ENCODE measurements around the gene SENP2. TPM values are rescaled to one million over a fixed set of nuclear protein-coding genes. Genes with fewer than 3 reads are reported as not detected.
"Not testable (repeated sequence)": the region's sequence is repeated elsewhere in the genome, so short reads cannot be mapped to it uniquely, and the experiment has no call there.

Gene SENP2
- total and polyA plus RNA-seq, 11 donors: 7.7 to 42.4 (median 27.5) TPM

DNA sequence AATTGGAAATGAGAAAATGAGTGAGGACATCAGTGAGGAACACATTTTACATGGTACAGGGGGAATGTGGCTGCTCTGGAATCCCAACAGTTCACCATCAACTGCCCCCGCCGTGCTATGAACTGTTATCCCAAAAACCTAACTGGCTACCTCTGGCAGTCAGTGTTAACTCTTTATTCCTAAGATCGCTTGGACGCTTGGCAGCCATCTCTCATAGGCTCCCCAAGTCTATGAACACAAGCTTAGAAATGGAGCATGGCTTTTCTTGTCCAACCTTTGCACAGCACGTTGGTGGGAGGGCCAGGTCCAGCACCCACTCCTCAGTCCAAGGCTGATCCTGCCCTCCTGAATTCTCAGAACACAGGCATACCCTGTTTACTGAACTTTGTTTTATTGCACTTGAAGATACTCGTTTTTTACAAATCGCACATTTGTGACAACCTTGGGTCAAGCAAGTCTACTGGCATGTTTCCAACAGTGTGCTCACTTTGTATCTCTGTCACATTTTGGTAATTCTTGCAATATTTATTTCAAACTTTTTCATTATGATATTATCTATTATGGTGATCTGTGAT lies 53.6 kb downstream of the SENP2 start:
- TF ChIP-seq POLR2A (IDR thresholded peaks at IDR 0.05): no peak
- TF ChIP-seq, protein P1, sequence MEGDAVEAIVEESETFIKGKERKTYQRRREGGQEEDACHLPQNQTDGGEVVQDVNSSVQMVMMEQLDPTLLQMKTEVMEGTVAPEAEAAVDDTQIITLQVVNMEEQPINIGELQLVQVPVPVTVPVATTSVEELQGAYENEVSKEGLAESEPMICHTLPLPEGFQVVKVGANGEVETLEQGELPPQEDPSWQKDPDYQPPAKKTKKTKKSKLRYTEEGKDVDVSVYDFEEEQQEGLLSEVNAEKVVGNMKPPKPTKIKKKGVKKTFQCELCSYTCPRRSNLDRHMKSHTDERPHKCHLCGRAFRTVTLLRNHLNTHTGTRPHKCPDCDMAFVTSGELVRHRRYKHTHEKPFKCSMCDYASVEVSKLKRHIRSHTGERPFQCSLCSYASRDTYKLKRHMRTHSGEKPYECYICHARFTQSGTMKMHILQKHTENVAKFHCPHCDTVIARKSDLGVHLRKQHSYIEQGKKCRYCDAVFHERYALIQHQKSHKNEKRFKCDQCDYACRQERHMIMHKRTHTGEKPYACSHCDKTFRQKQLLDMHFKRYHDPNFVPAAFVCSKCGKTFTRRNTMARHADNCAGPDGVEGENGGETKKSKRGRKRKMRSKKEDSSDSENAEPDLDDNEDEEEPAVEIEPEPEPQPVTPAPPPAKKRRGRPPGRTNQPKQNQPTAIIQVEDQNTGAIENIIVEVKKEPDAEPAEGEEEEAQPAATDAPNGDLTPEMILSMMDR (IDR thresholded peaks at IDR 0.05): no peak
- WGBS, 4 donors: 76 to 85% (median 80%) methylated on average over 7 of the region's 7 CpGs
- H3K27me3 ChIP-seq: no peaks in the 10 kb centered on the region
- no peaks in the 10 kb centered on the region for H3K9me3 ChIP-seq
- H3K4me1 ChIP-seq: no peaks in the 10 kb centered on the region
- peaks cover 0 to 2% (median 0%) of the 10 kb centered on the region in 9 donors for H3K36me3 ChIP-seq
- H3K27ac ChIP-seq: no peak overlapping the region
- no peak overlapping the region for H3K4me3 ChIP-seq
- intact Hi-C loops (cut with DNase I): no loop called here
- DNase-seq (no peak), ATAC-seq (no peak)

DNA sequence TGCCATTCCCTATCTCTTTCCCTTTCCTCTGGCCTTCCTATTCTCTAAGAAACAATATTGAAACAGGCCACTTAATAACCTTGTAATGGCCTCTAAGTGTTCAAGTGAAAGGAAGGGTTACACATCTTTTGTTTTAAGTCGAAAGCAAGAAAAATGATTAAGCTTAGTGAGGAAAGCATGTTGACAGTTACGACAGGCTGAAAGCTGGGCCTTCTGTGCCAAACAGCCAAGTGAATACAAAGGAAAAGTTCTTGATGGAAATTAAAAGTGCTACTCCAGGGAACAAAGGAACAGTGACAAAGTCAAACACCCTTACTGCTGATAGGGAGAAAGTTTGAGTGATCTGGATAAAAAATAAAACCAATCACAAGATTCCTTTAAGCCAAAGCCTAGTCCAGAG lies 54.2 kb downstream of the SENP2 start:
- WGBS, 4 donors: 71 to 79% (median 77%) methylated on average over 2 of the region's 2 CpGs
- TF ChIP-seq, protein P1 (IDR thresholded peaks at IDR 0.05): no peak
- TF ChIP-seq POLR2A (IDR thresholded peaks at IDR 0.05): no peak
- H3K4me3 ChIP-seq: no peak overlapping the region
- no peaks in the 10 kb centered on the region for H3K9me3 ChIP-seq
- no peaks in the 10 kb centered on the region for H3K4me1 ChIP-seq
- H3K36me3 ChIP-seq: peaks cover 0 to 6% (median 0%) of the 10 kb centered on the region in 9 donors
- no peaks in the 10 kb centered on the region for H3K27me3 ChIP-seq
- intact Hi-C loops (cut with DNase I): no loop called here
- DNase-seq (no peak), ATAC-seq (no peak)
- no peak overlapping the region for H3K27ac ChIP-seq

DNA sequence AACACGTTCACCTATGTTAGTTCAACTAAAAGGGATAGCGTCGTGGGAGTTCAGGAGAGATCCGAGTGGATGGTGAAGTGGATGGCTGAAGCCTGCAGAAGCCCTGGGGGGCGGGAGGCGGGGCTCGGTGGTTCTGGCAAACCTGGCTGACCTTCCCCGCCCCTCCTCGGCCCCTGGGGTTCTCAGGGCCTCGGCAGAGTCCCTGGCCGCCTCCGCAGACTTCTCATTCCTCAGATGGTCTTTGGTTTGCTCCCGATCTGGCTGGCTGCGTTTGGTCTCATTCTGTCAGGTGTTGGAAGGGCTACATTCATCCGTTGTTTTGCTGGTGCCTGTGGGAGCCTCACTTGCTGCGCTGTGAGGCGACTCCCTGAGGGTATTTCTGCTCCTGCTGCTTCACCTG lies 59.1 kb downstream of the SENP2 start:
- WGBS, 4 donors: 78 to 81% (median 79%) methylated on average over 17 of the region's 17 CpGs
- intact Hi-C loops (cut with DNase I); ATAC-seq; H3K27ac ChIP-seq; H3K27me3 ChIP-seq; H3K4me1 ChIP-seq; H3K9me3 ChIP-seq; DNase-seq; H3K4me3 ChIP-seq: not testable (repeated sequence)
- peaks cover 0 to 19% (median 0%) of the 10 kb centered on the region in 9 donors for H3K36me3 ChIP-seq

DNA sequence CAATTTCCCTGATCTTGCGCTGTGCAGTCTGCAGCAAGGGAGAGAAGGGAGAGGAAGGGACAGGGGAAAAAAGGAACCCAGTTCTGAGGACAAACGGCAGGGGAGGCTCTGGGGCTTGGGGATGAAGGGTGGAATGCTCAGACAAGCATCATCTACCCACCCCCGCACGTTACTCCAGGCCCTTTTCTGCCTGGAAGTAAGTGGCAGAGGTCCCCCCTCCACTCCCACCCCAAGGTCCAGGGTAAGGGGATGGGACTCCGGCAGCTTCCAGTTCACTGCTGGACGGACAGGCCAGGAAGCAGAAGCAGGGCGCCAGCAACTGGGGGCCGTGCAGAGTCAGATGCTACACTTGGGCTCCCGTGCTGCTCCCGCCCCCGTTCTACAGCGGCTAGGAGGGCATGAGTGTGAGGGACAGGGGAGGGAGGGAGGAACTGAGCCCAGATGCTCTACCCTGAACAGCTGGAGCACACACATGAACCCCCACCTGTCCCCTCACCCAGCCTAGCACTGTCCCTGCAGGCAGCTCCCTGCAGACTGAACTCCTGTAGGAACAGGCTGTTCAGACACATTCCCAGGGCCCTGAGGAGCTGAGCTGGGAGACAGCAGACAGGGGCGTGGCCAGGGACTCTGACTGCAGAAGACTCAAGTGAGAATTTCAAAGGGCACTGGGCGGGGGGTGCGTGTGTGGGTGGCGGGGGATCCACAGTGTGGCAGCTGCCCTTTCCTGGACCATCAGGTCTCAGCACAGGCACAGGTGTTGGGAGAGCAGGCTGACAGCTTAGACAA lies 59.7 kb downstream of the SENP2 start:
- DNase-seq (no peak), ATAC-seq (peak in 1 of 4 donors; percentile 26)
- intact Hi-C loops (cut with DNase I): no loop called here
- no peak overlapping the region for H3K4me3 ChIP-seq
- H3K36me3 ChIP-seq: peaks cover 0 to 19% (median 0%) of the 10 kb centered on the region in 9 donors
- H3K9me3 ChIP-seq: no peaks in the 10 kb centered on the region
- H3K27me3 ChIP-seq: no peaks in the 10 kb centered on the region
- H3K27ac ChIP-seq: no peak overlapping the region
- 84 to 87% (median 85%) methylated on average over 13 to 16 of the region's 16 CpGs for WGBS, 4 donors
- H3K4me1 ChIP-seq: peaks cover 0 to 2% (median 0%) of the 10 kb centered on the region in 12 donors
- TF ChIP-seq, protein P1 (IDR thresholded peaks at IDR 0.05): no peak
- TF ChIP-seq POLR2A (IDR thresholded peaks at IDR 0.05): no peak
